ENCODE measurements around the gene FARSA. TPM values are rescaled to one million over a fixed set of nuclear protein-coding genes. Genes with fewer than 3 reads are reported as not detected.
"Not testable (repeated sequence)": the region's sequence is repeated elsewhere in the genome, so short reads cannot be mapped to it uniquely, and the experiment has no call there.

FARSA gene
- total RNA-seq, 1 donor from 2014 or later, result 74.0 TPM

GRCh38 chr19:12954612-12954962 lies 21.1 kb upstream of the FARSA start:
- no peak for DNase-seq (ENCODE audit: extremely low read depth, low read depth, low spot score)

GRCh38 chr19:12953799-12954611 lies 20.5 kb upstream of the FARSA start:
- no peak for DNase-seq (ENCODE audit: extremely low read depth, low read depth, low spot score)

- DNase-seq (ENCODE audit: extremely low read depth, low read depth, low spot score), result no peak
Measured at GRCh38 chr19:12953138-12953798, 19.8 kb upstream of the FARSA start.

- DNase-seq (ENCODE audit: extremely low read depth, low read depth, low spot score), result peak; percentile 66
Measured at GRCh38 chr19:12952488-12953137, 19.1 kb upstream of the FARSA start.

- not testable (repeated sequence) for DNase-seq (ENCODE audit: extremely low read depth, low read depth, low spot score)
Measured at GRCh38 chr19:12952050-12952449, 18.5 kb upstream of the FARSA start.

GRCh38 chr19:12949363-12950283 lies 16.1 kb upstream of the FARSA start:
- DNase-seq (ENCODE audit: extremely low read depth, low read depth, low spot score), result no peak

- DNase-seq (ENCODE audit: extremely low read depth, low read depth, low spot score), result no peak
Measured at GRCh38 chr19:12948612-12949362, 15.3 kb upstream of the FARSA start.

- no peak for DNase-seq (ENCODE audit: extremely low read depth, low read depth, low spot score)
Measured at GRCh38 chr19:12947702-12948611, 14.4 kb upstream of the FARSA start.

- no peak for DNase-seq (ENCODE audit: extremely low read depth, low read depth, low spot score)
Measured at GRCh38 chr19:12946731-12947496, 13.4 kb upstream of the FARSA start.

- DNase-seq (ENCODE audit: extremely low read depth, low read depth, low spot score), result no peak
Measured at GRCh38 chr19:12946092-12946721, 12.7 kb upstream of the FARSA start.

GRCh38 chr19:12945479-12946091 lies 12.1 kb upstream of the FARSA start, which contains the start of gene RAD23A:
Gene RAD23A (plus strand): TSS chr19:12945862. CDS start chr19:12945949, 87 bp downstream.
- DNase-seq (ENCODE audit: extremely low read depth, low read depth, low spot score), result peak; percentile 78

GRCh38 chr19:12944104-12944674 lies 10.7 kb upstream of the FARSA start:
- DNase-seq (ENCODE audit: extremely low read depth, low read depth, low spot score), result no peak

- DNase-seq (ENCODE audit: extremely low read depth, low read depth, low spot score), result no peak
Measured at GRCh38 chr19:12943437-12944044, 10.0 kb upstream of the FARSA start.

- DNase-seq (ENCODE audit: extremely low read depth, low read depth, low spot score), result no peak
Measured at GRCh38 chr19:12940897-12941296, 7.4 kb upstream of the FARSA start.

- DNase-seq (ENCODE audit: extremely low read depth, low read depth, low spot score), result no peak
Measured at GRCh38 chr19:12939975-12940423, 6.5 kb upstream of the FARSA start.

Measured in glomerular endothelial cell (primary cell).